AG04450 (cell line): ENCODE results near the gene SH3PXD2B. TPM values are rescaled to one million over a fixed set of nuclear protein-coding genes. Genes with fewer than 3 reads are reported as not detected.

Source experiments
- CTCF ChIA-PET: fragments of 300-600, 350-600 bp; formaldehyde crosslinking; extraction: SDS; loops from one replicate; lab custom pipeline; 2022; ENCODE audit warnings: antibody characterized with exemption, inconsistent platforms; lab: Charles Lee
- POLR2A ChIA-PET: fragments of 350-600 bp; formaldehyde crosslinking; extraction: SDS; loops from one replicate; lab custom pipeline; 2021; ENCODE audit warnings: antibody characterized with exemption, inconsistent platforms; lab: Yijun Ruan, JAX
- DNase-seq: peaks from one replicate; pipeline ENCODE4 v3.0.0-alpha.2; 2011; ENCODE audit warnings: low read depth, low spot score
- H3K27ac ChIP-seq: one replicate; pipeline ENCODE4 v1.5.1; 2012; ENCODE audit warnings: low read depth, low read length, control low read depth
- H3K27me3 ChIP-seq: one replicate; pipeline ENCODE4 v1.6.0; 2012; ENCODE audit warnings: low read length; ENCODE audit not compliant: control insufficient read depth, insufficient read depth
- H3K4me3 ChIP-seq: 2 replicates; pipeline ENCODE4 v1.5.1; 2011; ENCODE audit warnings: mild to moderate bottlenecking, low read depth, low read length, control low read depth
- H3K9me3 ChIP-seq: 2 replicates; pipeline ENCODE4 v1.5.1; 2012; ENCODE audit warnings: low read length; ENCODE audit not compliant: control insufficient read depth, insufficient read depth
- polyA plus RNA-seq: library from polyadenylated mRNA; depleted of rRNA; stranded (reverse); fragments of >200 nt; gene quantifications from 2 replicates; pipeline ENCODE4 v1.2.3, GENCODE V29; 2011
- TF ChIP-seq, protein P1 (sequence below): IDR thresholded peaks from 2 replicates; pipeline ENCODE4 v1.5.1; 2011; ENCODE audit warnings: low read depth, low read length, control low read depth, inconsistent platforms

SH3PXD2B gene
- polyA plus RNA-seq, 1 experiment, result 39.1 TPM

DNA sequence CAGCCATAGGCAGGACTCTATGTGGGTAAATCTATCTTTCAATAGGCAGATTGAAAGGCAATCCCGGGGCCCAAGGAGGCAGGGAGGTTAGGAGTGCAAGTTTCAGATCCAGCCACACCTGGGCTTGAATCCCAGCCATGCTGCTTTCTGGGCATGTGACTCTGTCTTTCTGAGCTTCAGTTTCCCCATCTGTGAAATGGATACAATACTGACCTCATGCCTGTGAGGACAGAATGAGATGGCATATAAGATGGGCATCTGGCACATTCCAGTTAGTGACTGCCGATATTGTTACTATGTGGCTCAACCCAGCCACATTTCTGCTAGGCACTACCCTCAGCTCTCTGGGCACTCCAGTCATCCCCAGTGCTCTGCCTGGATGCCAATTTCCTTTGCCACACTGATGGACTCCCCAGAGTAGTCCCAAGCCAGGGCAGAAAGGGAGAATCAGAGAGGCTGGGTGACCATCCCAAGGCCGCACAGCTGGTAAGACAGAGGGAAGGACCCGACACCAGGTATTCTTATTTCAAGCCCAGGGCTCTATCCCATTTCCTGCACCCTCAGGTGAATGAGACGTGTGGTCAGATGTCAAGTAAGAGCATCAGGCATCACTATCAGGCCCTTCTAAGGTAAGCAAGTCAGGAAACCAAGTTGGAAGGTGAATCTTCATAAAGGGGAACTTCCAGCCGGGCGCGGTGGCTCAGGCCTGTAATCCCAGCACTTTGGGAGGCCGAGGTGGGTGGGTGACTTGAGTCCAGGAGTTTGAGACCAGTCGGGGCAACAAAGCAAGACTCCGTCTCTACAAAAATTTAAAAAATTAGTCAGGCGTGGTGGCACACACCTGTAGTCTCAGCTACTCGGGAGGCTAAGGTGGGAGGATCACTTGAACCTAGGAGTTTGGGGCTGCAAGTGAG lies 38.7 kb downstream of the SH3PXD2B start:
- no peaks in the 10 kb centered on the region for H3K27me3 ChIP-seq
- no peaks in the 10 kb centered on the region for H3K9me3 ChIP-seq
- no peak overlapping the region for H3K27ac ChIP-seq
- no peak overlapping the region for H3K4me3 ChIP-seq
- TF ChIP-seq, protein P1, sequence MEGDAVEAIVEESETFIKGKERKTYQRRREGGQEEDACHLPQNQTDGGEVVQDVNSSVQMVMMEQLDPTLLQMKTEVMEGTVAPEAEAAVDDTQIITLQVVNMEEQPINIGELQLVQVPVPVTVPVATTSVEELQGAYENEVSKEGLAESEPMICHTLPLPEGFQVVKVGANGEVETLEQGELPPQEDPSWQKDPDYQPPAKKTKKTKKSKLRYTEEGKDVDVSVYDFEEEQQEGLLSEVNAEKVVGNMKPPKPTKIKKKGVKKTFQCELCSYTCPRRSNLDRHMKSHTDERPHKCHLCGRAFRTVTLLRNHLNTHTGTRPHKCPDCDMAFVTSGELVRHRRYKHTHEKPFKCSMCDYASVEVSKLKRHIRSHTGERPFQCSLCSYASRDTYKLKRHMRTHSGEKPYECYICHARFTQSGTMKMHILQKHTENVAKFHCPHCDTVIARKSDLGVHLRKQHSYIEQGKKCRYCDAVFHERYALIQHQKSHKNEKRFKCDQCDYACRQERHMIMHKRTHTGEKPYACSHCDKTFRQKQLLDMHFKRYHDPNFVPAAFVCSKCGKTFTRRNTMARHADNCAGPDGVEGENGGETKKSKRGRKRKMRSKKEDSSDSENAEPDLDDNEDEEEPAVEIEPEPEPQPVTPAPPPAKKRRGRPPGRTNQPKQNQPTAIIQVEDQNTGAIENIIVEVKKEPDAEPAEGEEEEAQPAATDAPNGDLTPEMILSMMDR, result no peak
- ChIA-PET CTCF (no interaction called here), POLR2A (no interaction called here)
- DNase-seq, result no peak

DNA sequence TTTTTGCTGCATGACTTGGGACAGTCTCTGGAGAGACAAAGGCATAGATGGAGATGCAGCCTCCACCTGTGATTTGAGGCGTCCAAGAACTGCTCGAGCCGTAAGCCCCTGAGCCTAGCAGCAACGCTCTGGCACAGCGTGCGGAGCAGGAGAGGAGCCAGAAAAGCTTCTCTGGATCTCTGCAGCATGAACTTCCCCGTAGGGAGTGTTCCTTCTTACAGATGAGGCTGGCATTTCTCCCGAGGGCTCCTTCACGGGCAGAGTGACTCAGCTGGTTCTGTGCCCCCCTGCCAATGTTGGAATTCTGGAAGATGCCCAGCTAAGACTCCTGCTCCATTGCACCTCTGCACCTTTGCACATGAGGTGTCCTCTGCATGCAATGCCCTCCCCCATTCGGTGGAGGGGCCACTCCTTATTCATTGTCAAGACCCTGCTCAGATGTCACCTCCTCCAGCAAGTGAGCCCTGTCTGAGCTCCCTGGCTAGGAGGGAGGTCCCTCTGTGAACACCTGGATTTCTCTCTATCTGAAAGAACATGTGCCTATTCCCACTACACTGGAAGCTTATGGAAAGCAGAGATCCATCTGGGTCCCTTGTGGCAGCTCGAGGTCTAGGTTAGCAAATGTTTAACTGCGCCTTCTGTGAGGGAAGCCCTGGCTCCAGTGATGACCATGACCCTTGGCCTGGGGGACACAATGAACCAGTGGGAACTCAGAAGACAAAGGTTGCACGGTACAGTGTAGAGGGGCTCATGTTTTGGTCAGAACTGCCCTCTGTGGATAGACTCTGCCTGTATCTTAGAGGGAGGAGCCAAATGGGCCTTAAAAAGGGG lies 39.6 kb downstream of the SH3PXD2B start:
- CTCF ChIA-PET, result interaction anchor here (0.6 to 1.0 kb wide), 3 partner anchors 32 to 38 kb away, joined by 3 to 6 read pairs (median 3); no protein-coding TSS in a partner anchor

DNA sequence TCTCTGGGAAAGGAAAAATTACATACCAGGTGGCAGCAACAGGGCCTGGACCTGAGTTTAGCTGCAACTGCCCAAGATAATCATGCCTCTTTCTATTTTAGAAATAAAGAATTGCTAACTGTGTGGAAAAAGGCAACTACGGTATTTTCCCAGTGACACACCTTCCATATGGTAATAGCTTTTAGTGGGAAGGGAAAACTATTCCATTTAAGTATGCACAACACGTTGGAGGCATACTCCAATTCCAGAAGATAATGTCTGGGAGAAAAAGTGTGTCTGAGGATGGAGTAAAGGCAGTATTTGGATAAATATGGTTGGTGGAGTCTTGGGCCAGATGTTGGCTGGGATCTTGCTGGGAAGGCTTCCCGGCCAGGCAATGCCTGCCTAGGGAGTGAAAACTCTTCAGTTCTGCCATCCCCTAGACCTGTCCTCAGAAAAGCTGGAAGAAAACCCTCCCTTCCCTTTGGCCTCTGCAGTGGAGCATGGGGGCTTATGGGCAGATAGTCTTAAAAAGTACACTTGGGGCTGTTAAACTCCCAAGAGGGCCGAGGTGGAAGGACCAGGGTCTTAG lies 40.6 kb downstream of the SH3PXD2B start:
- H3K9me3 ChIP-seq, result no peaks in the 10 kb centered on the region; the same call in 1 of the 2 replicates
- POLR2A ChIA-PET, result interaction anchor here (1.0 to 2.8 kb wide), 3 partner anchors 9 to 59 kb away, joined by 3 to 7 read pairs (median 3); no protein-coding TSS in a partner anchor
- DNase-seq, result no peak
- CTCF ChIA-PET, result interaction anchor here (1.0 kb wide), 1 partner anchor 38 kb away, joined by 3 read pairs; no protein-coding TSS in a partner anchor
- TF ChIP-seq, protein P1, result no peak
- no peaks in the 10 kb centered on the region for H3K27me3 ChIP-seq
- H3K27ac ChIP-seq, result peak overlapping the region; percentile 24
- no peak overlapping the region for H3K4me3 ChIP-seq

More for the DNA sequence above, 39.6 kb downstream of the SH3PXD2B start:
- Histone ChIP-seq H3K9me3 (no peaks in the 10 kb centered on the region), H3K27me3 (no peaks in the 10 kb centered on the region), H3K27ac (no peak overlapping the region), H3K4me3 (no peak overlapping the region)
- DNase-seq, result no peak
- POLR2A ChIA-PET, result interaction anchor here (1.5 kb wide), 1 partner anchor 8 kb away, joined by 3 read pairs; no protein-coding TSS in a partner anchor
- TF ChIP-seq, protein P1, result no peak

- peak overlapping the region; percentile 84 for H3K27ac ChIP-seq
- CTCF ChIA-PET, result interaction anchor here (0.9 kb wide), 1 partner anchor 285 kb away, joined by 3 read pairs; no protein-coding TSS in a partner anchor
- TF ChIP-seq, protein P1, result no peak
- H3K4me3 ChIP-seq, result no peak overlapping the region
- peak; percentile 65 for DNase-seq
- no peaks in the 10 kb centered on the region; the same call in 1 of the 2 replicates for H3K9me3 ChIP-seq
- POLR2A ChIA-PET, result interaction anchor here (1.0 to 2.8 kb wide), 2 partner anchors 32 to 58 kb away, joined by 3 to 7 read pairs; no protein-coding TSS in a partner anchor
- H3K27me3 ChIP-seq, result no peaks in the 10 kb centered on the region
These were observed 41.5 kb downstream of the SH3PXD2B start for GRCh38 chr5:172412724-172413286.
